Ishikawa (cell line): ENCODE measurements around the gene IMMP2L.

Experiments used
- CEBPB ChIP-seq: IDR thresholded peaks from 2 replicates; pipeline ENCODE4 v1.6.1; 2012
- CREB1 ChIP-seq: IDR thresholded peaks from 2 replicates; pipeline ENCODE4 v1.6.1; 2012; ENCODE audit warnings: low read depth
- EGR1 ChIP-seq: IDR thresholded peaks from 2 replicates; pipeline ENCODE4 v1.6.1; 2012
- EP300 ChIP-seq: IDR thresholded peaks from 2 replicates; pipeline ENCODE4 v1.6.1; 2012; ENCODE audit warnings: borderline replicate concordance
- FOXM1 ChIP-seq: IDR thresholded peaks from 2 replicates; pipeline ENCODE4 v1.6.1; 2012; ENCODE audit warnings: low read depth, borderline replicate concordance
- MAX ChIP-seq: IDR thresholded peaks from 2 replicates; pipeline ENCODE4 v1.6.1; 2012
- NFIC ChIP-seq: IDR thresholded peaks from 2 replicates; pipeline ENCODE4 v1.6.1; 2012
- RAD21 ChIP-seq: IDR thresholded peaks from 2 replicates; pipeline ENCODE4 v1.6.1; 2012; ENCODE audit warnings: low read depth
- REST ChIP-seq: IDR thresholded peaks from 2 replicates; pipeline ENCODE4 v1.6.1; 2012; ENCODE audit warnings: low read depth, mild to moderate bottlenecking
- TAF1 ChIP-seq: IDR thresholded peaks from 2 replicates; pipeline ENCODE4 v1.6.1; 2012; ENCODE audit warnings: low read depth, mild to moderate bottlenecking
- TCF12 ChIP-seq: IDR thresholded peaks from 2 replicates; pipeline ENCODE4 v1.6.1; 2012; ENCODE audit warnings: low read depth
- TEAD4 ChIP-seq: IDR thresholded peaks from 2 replicates; pipeline ENCODE4 v1.6.1; 2012
- USF1 ChIP-seq: IDR thresholded peaks from 2 replicates; pipeline ENCODE4 v1.6.1; 2012
- YY1 ChIP-seq: IDR thresholded peaks from 2 replicates; pipeline ENCODE4 v1.6.1; 2012; ENCODE audit warnings: low read depth
- ZBTB7A ChIP-seq: IDR thresholded peaks from 2 replicates; pipeline ENCODE4 v1.6.1; 2012; ENCODE audit warnings: low read depth

The IMMP2L gene

GRCh38 chr7:110863258-110863657 is 699.0 kb downstream of the IMMP2L start:
- no peak for TF ChIP-seq ZBTB7A
- no peak for TF ChIP-seq YY1
- no peak for TF ChIP-seq EP300

GRCh38 chr7:110861163-110861562 is 701.1 kb downstream of the IMMP2L start:
- TF ChIP-seq CEBPB (no peak), NFIC (no peak), TAF1 (no peak), ZBTB7A (no peak), USF1 (no peak)

GRCh38 chr7:110857106-110857505 is 705.2 kb downstream of the IMMP2L start:
- TF ChIP-seq YY1 (no peak), TCF12 (no peak), REST (no peak), USF1 (no peak), FOXM1 (no peak), TAF1 (no peak), RAD21 (no peak), EGR1 (no peak), MAX (no peak), ZBTB7A (no peak), TEAD4 (no peak), EP300 (no peak), CEBPB (no peak), NFIC (no peak), CREB1 (no peak)

- no peak for TF ChIP-seq RAD21
These were observed 705.6 kb downstream of the IMMP2L start for GRCh38 chr7:110856704-110857103.

GRCh38 chr7:110854651-110855050 is 707.6 kb downstream of the IMMP2L start:
- TF ChIP-seq MAX, result no peak
- TF ChIP-seq ZBTB7A, result no peak
- no peak for TF ChIP-seq EP300
- TF ChIP-seq USF1, result no peak
- TF ChIP-seq EGR1, result no peak
- no peak for TF ChIP-seq NFIC
- TF ChIP-seq RAD21, result no peak

- TF ChIP-seq EP300, result no peak
- TF ChIP-seq TEAD4, result no peak
- no peak for TF ChIP-seq USF1
- TF ChIP-seq YY1, result no peak
- no peak for TF ChIP-seq MAX
- TF ChIP-seq REST, result no peak
- TF ChIP-seq CREB1, result no peak
- no peak for TF ChIP-seq FOXM1
- TF ChIP-seq TCF12, result no peak
- no peak for TF ChIP-seq TAF1
- no peak for TF ChIP-seq ZBTB7A
- TF ChIP-seq NFIC, result no peak
- TF ChIP-seq EGR1, result no peak
- TF ChIP-seq CEBPB, result no peak
- TF ChIP-seq RAD21, result no peak
These were observed 708.1 kb downstream of the IMMP2L start for GRCh38 chr7:110854166-110854565.
